Central memory CD4-positive, alpha-beta T cell (primary cell): ENCODE data around the gene CHM.
"Not testable (repeated sequence)": the region's sequence is repeated elsewhere in the genome, so short reads cannot be mapped to it uniquely, and the experiment has no call there.

ENCODE experiments used
- DNase-seq: peaks from one replicate; pipeline ENCODE4 v3.0.0; 2022

CHM gene

DNA sequence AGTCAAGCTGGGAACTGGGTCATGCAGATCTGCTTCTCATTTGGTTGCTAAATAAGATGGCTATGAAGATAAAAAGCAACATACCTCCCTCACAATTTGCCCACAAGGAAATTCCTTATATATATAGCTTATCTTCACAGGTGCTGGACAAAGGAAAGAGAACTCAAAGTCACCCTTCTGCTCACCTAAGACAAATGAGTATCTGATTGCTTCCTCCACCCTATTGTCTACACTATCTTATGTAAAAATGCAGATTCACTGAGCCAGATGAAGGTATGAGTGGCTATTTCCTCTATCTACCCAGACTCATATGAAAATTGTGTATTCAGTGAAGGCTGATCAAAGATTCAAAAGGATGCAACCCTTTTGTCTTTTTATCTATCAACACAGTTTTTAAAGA lies 50.8 kb downstream of the CHM start:
- DNase-seq = no peak

GRCh38 chrX:85995641-85996040 lies 51.7 kb downstream of the CHM start:
- no peak for DNase-seq

GRCh38 chrX:85994797-85995196 lies 52.6 kb downstream of the CHM start:
- DNase-seq = no peak

DNA sequence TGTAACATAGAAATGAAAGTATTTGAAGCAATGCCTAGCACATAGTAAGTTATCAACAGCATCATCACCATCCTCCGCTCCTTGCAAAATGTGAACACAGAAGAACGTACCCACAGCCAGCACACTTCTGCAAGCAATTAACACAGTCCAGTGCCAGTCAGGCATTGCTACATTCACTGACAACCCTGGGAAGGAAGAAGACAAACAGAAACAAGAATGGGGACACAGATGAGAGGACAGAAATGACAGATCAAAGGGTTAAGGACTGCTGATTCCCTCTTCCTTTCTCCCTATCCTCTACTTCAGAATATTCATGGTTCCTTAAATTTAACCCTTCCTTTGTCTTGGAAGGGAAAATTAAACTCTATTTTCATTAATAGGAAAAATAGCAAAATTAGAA lies 53.1 kb downstream of the CHM start:
- no peak for DNase-seq

DNA sequence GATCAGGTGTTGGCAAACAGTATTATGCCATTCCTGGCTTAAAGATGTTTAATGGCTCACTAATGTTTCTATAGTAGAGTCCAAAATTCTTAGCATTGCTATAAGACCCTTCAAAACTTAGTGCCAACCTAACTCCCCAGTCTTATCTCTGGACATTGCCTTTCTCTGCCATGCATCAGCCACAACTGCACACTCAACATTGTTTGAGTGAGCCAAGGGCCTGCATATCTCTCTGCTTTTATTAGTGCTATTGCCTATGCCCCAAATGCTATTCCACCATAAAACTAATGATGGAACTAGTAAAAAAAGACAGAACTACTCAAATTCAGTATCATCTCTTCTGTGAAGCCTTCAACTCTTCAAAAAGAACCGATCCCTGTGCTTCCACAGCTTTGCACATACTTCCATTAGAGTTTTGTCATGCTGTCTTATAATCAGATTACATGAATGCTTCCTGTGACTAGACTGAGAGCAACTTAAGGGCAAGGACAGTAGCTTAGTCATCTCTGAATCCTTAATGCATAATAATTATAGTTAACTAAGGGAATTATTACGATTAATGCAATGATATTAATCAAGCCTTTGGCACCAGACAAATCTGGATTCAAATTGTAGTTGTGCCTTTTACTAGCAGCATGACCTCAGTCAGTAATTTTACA lies 53.7 kb downstream of the CHM start:
- no peak for DNase-seq

GRCh38 chrX:85992811-85993229 lies 54.5 kb downstream of the CHM start:
- no peak for DNase-seq

DNA sequence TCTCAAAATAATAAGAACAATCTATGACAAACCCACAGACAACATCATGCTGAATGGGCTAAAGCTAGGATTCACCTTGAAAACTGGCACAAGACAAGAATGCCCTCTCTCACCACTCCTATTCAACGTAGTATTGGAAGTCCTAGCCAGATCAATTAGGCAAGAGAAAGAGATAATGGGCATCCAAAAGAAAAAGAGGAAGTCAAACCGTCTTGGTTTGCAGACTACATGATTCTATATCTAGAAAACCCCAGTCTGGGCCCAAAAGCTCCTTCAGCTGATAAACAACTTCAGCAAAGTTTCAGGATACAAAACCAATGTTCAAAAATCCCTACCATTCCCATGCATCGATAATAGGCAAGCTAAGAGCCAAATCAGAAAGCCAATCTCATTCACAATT lies 59.0 kb downstream of the CHM start:
- no peak for DNase-seq

- DNase-seq = no peak
These were observed 67.1 kb downstream of the CHM start for GRCh38 chrX:85980286-85980685.

DNA sequence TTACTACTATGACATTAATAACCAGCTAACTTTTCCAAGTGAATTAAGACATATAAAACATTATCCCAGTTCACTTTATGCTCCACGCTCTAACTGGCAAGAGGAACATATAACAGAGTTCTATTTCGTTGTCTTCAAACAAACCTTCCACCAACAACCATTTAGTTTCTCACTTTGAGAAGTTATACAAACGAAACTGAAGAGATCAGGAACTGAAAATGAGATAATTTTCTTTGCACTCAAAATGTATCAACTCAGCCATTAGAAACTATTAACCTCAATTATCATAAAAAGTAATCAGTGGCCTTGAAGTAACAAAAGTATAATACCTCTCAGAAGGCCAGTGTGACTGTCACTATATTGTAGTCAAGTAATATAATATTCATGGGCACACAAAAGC lies 70.1 kb downstream of the CHM start:
- no peak for DNase-seq

GRCh38 chrX:85972351-85972750 lies 75.0 kb downstream of the CHM start:
- not testable (repeated sequence) for DNase-seq

- no peak for DNase-seq
These were observed 82.6 kb downstream of the CHM start for GRCh38 chrX:85964744-85965143.

GRCh38 chrX:85963736-85964135 lies 83.6 kb downstream of the CHM start:
- DNase-seq = no peak

DNA sequence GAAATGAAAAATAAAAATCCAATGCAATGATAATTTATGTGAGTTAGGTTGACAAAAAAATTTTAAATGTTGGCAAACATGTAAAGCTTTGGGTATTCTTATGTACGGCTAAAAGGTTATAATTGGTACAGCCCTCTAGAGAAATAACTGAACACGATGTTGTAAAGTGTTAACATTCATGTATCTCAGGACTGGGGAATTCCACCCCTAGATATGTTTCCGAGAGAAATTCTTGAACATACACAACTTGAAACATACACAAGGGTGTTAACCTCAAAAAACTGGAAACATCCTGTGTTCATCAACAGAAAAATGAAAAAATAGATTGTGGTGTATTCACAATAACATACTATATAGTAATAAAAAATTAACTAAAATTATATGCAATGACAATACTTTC lies 91.8 kb downstream of the CHM start:
- no peak for DNase-seq

DNA sequence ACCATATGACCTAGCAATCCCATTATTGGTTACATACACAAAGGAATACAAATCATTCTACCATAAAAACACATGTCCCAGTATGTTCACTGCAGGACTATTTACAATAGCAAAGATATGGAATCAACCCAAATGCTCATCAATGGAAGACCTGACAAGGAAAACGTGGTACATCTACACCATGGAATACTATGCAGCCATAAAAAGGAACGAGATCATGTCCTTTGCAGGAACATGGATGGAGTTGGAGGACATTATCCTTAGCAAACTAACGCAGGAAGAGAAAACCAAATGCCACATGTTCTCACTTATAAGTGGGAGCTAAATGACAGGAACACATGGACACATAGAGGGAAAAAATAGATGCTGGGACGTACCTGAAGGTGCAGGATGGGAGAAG lies 102.6 kb downstream of the CHM start:
- not testable (repeated sequence) for DNase-seq

DNA sequence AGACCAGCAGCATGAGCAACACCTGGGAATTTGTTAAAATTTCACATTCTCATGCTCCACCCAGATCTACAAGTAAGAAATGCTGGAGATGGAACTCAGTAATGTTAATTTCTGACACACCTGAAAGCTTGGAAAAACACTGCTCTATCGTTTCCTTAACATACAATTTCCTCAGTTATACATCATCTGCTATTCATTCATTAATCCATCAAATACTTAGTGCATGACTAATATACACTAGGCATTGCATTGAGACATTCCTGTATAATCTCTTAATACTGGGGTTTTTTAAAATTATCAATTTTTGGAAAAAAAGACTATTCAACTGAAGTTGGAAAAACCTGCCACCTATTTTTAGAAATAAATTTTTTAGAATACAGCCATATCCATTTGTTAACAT lies 106.1 kb downstream of the CHM start:
- DNase-seq = no peak

DNA sequence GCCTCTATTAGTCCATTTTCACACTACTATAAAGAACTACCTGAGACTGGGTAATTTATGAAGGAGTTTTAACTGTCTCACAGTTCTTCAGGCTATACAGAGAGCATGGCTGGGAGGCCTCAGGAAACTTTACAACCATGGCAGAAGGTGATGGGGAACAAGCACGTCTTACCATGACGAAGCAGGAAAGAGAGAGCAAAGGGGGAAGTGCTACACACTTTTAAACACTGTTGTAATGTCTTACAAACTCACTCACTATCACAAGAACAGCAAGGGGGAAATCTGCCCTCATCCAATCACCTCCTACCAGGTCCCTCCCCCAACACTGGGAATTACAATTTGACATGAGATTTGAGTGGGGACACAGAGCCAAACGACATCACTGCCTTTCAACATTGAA lies 107.4 kb downstream of the CHM start:
- not testable (repeated sequence) for DNase-seq

GRCh38 chrX:85934399-85934798 lies 113.0 kb downstream of the CHM start:
- not testable (repeated sequence) for DNase-seq

GRCh38 chrX:85930099-85930498 lies 117.3 kb downstream of the CHM start:
- no peak for DNase-seq

DNA sequence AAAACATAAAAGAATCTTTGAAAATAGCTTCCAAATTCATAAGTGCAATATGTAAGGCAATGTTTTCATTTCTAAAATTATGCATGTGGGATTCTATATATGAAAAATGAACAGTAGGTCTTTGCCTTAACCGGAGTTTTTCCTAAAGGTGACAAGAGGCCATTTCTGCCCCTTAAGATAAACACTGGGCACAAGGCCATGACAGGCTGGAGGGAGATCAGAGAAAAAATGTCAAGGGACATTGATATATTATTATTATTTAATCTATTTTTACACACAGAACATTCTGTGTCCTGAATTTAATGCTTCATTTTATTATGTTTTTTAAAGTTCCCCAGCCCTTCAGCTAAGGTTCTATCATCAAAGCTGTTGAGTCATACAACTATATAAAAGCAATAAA lies 118.8 kb downstream of the CHM start:
- no peak for DNase-seq

DNA sequence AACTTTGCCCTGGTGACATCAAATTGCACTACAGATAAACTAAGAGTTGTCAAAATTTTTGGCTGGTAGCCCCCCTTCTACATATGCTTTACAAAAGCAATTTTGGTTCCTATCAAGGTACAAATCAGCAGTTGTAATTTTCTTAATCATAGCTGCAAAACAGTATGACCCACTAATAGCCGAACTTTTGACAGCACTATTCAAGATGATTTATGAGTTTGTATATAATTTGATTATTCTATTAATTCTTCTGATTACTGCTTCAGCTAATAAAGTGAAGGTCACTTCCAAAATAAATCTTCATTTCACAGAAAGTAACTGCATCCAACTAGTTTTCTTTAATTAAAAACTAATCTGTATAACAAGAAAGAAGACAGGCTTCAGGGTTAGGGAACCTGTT lies 119.6 kb downstream of the CHM start:
- DNase-seq = no peak

GRCh38 chrX:85922821-85923220 lies 124.5 kb downstream of the CHM start:
- DNase-seq = no peak

DNA sequence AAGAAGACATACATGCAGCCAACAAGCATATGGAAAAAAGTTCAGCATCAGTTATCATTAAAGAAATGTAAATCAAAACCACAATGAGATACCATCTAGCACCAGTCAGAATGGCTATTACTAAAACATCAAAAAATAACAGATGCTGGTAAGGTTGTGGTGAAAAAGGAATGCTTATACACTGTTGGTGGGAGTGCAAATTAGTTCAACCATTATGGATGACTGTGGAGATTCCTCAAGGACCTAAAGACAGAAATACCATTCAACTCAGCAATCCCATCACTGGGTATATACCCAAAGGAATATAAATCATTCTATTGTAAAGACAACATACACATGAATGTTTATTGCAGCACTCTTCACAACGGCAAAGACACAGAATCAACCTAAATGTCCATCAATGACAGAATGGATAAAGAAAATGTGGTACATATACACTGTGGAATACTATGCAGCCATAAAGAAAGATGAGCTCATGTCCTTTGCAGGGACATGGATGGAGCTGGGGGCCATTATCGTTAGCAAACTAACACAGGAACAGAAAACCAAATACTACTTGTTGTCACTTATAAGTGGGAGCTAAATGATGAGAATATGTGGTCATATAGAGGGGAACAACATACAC lies 130.6 kb downstream of the CHM start:
- DNase-seq = not testable (repeated sequence)

DNA sequence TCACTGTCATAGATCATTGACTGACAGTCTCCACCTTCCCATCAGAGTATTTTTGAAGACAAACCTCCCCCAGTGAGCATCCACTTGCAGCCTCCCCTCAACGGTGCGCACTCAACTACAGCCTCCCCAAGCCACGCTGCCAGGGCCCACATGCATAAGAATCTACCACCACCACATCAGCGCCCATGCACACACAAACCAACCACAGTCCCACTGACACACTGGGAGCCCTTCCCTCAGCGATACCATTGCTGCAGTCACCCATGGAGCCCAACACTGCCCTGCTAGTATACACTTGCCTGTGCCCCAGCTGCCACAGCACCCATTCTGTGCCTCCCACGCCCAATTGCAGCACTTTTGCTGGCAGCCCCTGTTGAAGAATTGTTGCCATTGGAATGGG lies 132.9 kb downstream of the CHM start:
- DNase-seq = no peak

GRCh38 chrX:85907316-85907715 lies 140.0 kb downstream of the CHM start:
- no peak for DNase-seq

DNA sequence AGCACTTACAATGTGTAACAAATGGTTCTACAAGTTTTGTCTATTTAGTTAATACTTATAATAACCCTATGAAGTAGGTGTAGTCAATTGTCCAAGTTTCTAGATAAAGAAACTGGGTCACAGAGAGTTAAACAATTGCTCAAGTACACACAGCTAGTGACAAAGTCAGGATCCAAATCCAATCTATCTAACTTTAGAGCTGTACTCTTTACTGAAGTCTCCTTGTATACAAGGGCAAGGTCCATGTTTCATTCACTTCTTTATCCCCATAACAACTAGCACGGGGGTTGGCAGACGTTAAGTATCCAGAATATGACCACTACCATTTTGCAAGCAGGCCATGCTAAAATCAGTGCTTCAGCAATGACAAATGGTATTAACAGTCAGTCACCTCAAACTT lies 141.0 kb downstream of the CHM start:
- no peak for DNase-seq
